Measurements from ENCODE around the gene KRT35.

- TF ChIP-seq CTCF (conservative IDR thresholded peaks at IDR 0.05; ENCODE audit: low read depth in 2 of 2), result no peak
- TF ChIP-seq REST (IDR thresholded peaks at IDR 0.05; ENCODE audit: unreplicated experiment), result no peak
- TF ChIP-seq EZH2 (IDR thresholded peaks at IDR 0.05; ENCODE audit: low read depth, unreplicated experiment), result no peak
- TF ChIP-seq EZH2phosphoT487 (IDR thresholded peaks at IDR 0.05; ENCODE audit: unreplicated experiment), result no peak
- TF ChIP-seq POLR2AphosphoS5 (IDR thresholded peaks at IDR 0.05; ENCODE audit: low read depth), result no peak
- TF ChIP-seq CREB1 (CRISPR knock-in tag; IDR thresholded peaks at IDR 0.05; ENCODE audit: low read depth), result no peak
- no peak for TF ChIP-seq JUNB (IDR thresholded peaks at IDR 0.05; ENCODE audit: unreplicated experiment)
- TF ChIP-seq ETS1 (IDR thresholded peaks at IDR 0.05), result no peak
- no peak for TF ChIP-seq ZNF462 (CRISPR knock-in tag; IDR thresholded peaks at IDR 0.05)
Measured at GRCh38 chr17:41510251-41511065, 29.5 kb upstream of the KRT35 start.

All from GM23338 (cell line).